Activated effector memory CD4-positive, alpha-beta T cell treated with anti-CD3 and anti-CD28 coated beads, Interleukin-2, amount 50 U/mL, for 16 hours (primary cell): ENCODE results near the gene HAUS8.
"Not testable (repeated sequence)": the region's sequence is repeated elsewhere in the genome, so short reads cannot be mapped to it uniquely, and the experiment has no call there.

ENCODE experiments used
- DNase-seq: peaks from one replicate; pipeline ENCODE4 v3.0.0-alpha.2; 2020

Gene HAUS8

GRCh38 chr19:17101686-17102628, 26.7 kb upstream of the HAUS8 start:
- no peak for DNase-seq

- DNase-seq, result no peak
Observed at GRCh38 chr19:17098326-17098725, 23.1 kb upstream of the HAUS8 start.

GRCh38 chr19:17097593-17098126, 22.4 kb upstream of the HAUS8 start:
- no peak for DNase-seq

GRCh38 chr19:17095141-17095919, 20.1 kb upstream of the HAUS8 start:
- no peak for DNase-seq

- not testable (repeated sequence) for DNase-seq
Observed at GRCh38 chr19:17094694-17095093, 19.4 kb upstream of the HAUS8 start.

GRCh38 chr19:17092696-17093095, 17.4 kb upstream of the HAUS8 start:
- no peak for DNase-seq

- DNase-seq, result no peak
Observed at GRCh38 chr19:17091758-17092333, 16.6 kb upstream of the HAUS8 start.

- DNase-seq, result peak; percentile 72
Observed at GRCh38 chr19:17090583-17090982, 15.3 kb upstream of the HAUS8 start.

GRCh38 chr19:17088552-17088951, 13.3 kb upstream of the HAUS8 start:
- DNase-seq, result no peak

- DNase-seq, result no peak
Observed at GRCh38 chr19:17086834-17087233, 11.6 kb upstream of the HAUS8 start.

GRCh38 chr19:17086120-17086519, 10.9 kb upstream of the HAUS8 start:
- DNase-seq, result no peak

GRCh38 chr19:17081672-17082630, 6.7 kb upstream of the HAUS8 start:
- no peak for DNase-seq

- no peak for DNase-seq
Observed at GRCh38 chr19:17080440-17080801, 5.2 kb upstream of the HAUS8 start.

GRCh38 chr19:17079710-17080439, 4.6 kb upstream of the HAUS8 start:
- DNase-seq, result peak; percentile 90

- no peak for DNase-seq
Observed at GRCh38 chr19:17078920-17079709, 3.9 kb upstream of the HAUS8 start.

GRCh38 chr19:17078036-17078919, 3.0 kb upstream of the HAUS8 start:
- DNase-seq, result no peak

GRCh38 chr19:17077447-17078028, 2.3 kb upstream of the HAUS8 start:
- no peak for DNase-seq

GRCh38 chr19:17076543-17076991, 1.3 kb upstream of the HAUS8 start:
- peak; percentile 74 for DNase-seq
